DMS53 treated with DMSO at 0.1 percent for 48 hours (cell line): ENCODE results near the gene LYSMD2.
"Not testable (repeated sequence)": the region's sequence is repeated elsewhere in the genome, so short reads cannot be mapped to it uniquely, and the experiment has no call there.

Experiments
- DNase-seq: peaks from one replicate; lab custom pipeline; 2025; ENCODE audit not compliant: unreplicated experiment; lab: John Stamatoyannopoulos, UW

The LYSMD2 gene

GRCh38 chr15:51737522-51738305 lies at the start of gene LYSMD2:
LYSMD2 (minus strand) TSS chr15:51737655; CDS start chr15:51737622, 33 bp downstream.
- peak; percentile 42 for DNase-seq

- not testable (repeated sequence) for DNase-seq
These were observed 49.7 kb upstream of the LYSMD2 start for GRCh38 chr15:51787130-51787529.

- DNase-seq: no peak
These were observed 46.5 kb upstream of the LYSMD2 start for GRCh38 chr15:51783967-51784366.

GRCh38 chr15:51782357-51782896 lies 45.0 kb upstream of the LYSMD2 start:
- DNase-seq: no peak

GRCh38 chr15:51781506-51781905 lies 44.1 kb upstream of the LYSMD2 start:
- DNase-seq: no peak

GRCh38 chr15:51780636-51781035 lies 43.2 kb upstream of the LYSMD2 start:
- no peak for DNase-seq

GRCh38 chr15:51776952-51777569 lies 39.6 kb upstream of the LYSMD2 start:
- DNase-seq: peak; percentile 52

GRCh38 chr15:51775967-51776816 lies 38.7 kb upstream of the LYSMD2 start:
- DNase-seq: peak; percentile 61

- DNase-seq: no peak
These were observed 37.5 kb upstream of the LYSMD2 start for GRCh38 chr15:51774916-51775315.

GRCh38 chr15:51771773-51772172 lies 34.3 kb upstream of the LYSMD2 start:
- peak; percentile 31 for DNase-seq

- no peak for DNase-seq
These were observed 33.4 kb upstream of the LYSMD2 start for GRCh38 chr15:51770902-51771301.

GRCh38 chr15:51768018-51768417 lies 30.6 kb upstream of the LYSMD2 start:
- DNase-seq: no peak

GRCh38 chr15:51766341-51766740 lies 28.9 kb upstream of the LYSMD2 start:
- no peak for DNase-seq

GRCh38 chr15:51765751-51766150 lies 28.3 kb upstream of the LYSMD2 start:
- DNase-seq: no peak

GRCh38 chr15:51760805-51761204 lies 23.4 kb upstream of the LYSMD2 start:
- DNase-seq: no peak

GRCh38 chr15:51759557-51760070 lies 22.2 kb upstream of the LYSMD2 start:
- no peak for DNase-seq

- DNase-seq: no peak
These were observed 21.2 kb upstream of the LYSMD2 start for GRCh38 chr15:51758645-51759044.

- no peak for DNase-seq
These were observed 20.0 kb upstream of the LYSMD2 start for GRCh38 chr15:51757450-51757849.

- no peak for DNase-seq
These were observed 19.0 kb upstream of the LYSMD2 start for GRCh38 chr15:51756482-51756881.

- DNase-seq: no peak
These were observed 18.3 kb upstream of the LYSMD2 start for GRCh38 chr15:51755790-51756189.

GRCh38 chr15:51754267-51754666 lies 16.8 kb upstream of the LYSMD2 start:
- no peak for DNase-seq
